Testis (tissue), 2 donors: ENCODE data around the gene SPATA46.

Source experiments
- CTCF ChIP-seq, 3 experiments: fragments of 450-650 bp in 2 of 3; fragments of 200-600 bp in 1 of 3; sonication (generic) in 1 of 3; IDR thresholded peaks; one replicate each; pipeline ENCODE4 v1.5.1; 2016 to 2019; ENCODE audit warnings: antibody characterized with exemption in 3 of 3, mild to moderate bottlenecking in 2 of 3, moderate library complexity in 1 of 3
- POLR2A ChIP-seq: fragments of 450-650 bp; IDR thresholded peaks from one replicate; pipeline ENCODE4 v1.6.1; 2017; ENCODE audit warnings: antibody characterized with exemption, mild to moderate bottlenecking, moderate library complexity

GRCh38 chr1:162336621-162337285, 39.9 kb downstream of the SPATA46 start:
- no peak for TF ChIP-seq CTCF (IDR thresholded peaks at IDR 0.05)
- no peak for TF ChIP-seq POLR2A
